SK-N-SH (cell line): ENCODE data around the gene NSG2. TPM values are rescaled to one million over a fixed set of nuclear protein-coding genes. Genes with fewer than 3 reads are reported as not detected.

Experiments
- CTCF ChIA-PET: fragments of 300-600, 350-600 bp; formaldehyde crosslinking; extraction: SDS; loops from one replicate; lab custom pipeline; 2021; lab: Yijun Ruan, JAX
- POLR2A ChIA-PET: fragments of 350-600 bp; sonication (Branson Sonifier 250); formaldehyde crosslinking; extraction: SDS; loops from one replicate; lab custom pipeline; 2020; ENCODE audit warnings: antibody characterized with exemption, inconsistent platforms; lab: Yijun Ruan, JAX
- DNase-seq: peaks from one replicate; pipeline ENCODE4 v3.0.0; 2012
- H2AFZ ChIP-seq: fragments of 200-600 bp; sonication (generic); 2 replicates; pipeline ENCODE4 v1.8.1; 2016; ENCODE audit warnings: antibody characterized with exemption, mild to moderate bottlenecking, low read depth
- H3F3A ChIP-seq: fragments of 200-600 bp; sonication (generic); replicated peaks from 2 replicates; pipeline ENCODE3; 2016; ENCODE audit warnings: antibody characterized with exemption, mild to moderate bottlenecking; ENCODE audit not compliant: insufficient read depth
- H3K27ac ChIP-seq, 2 experiments: fragments of 200-500 bp in 1 of 2; fragments of 200-600 bp in 1 of 2; sonication (Bioruptor generic) in 1 of 2; sonication (generic), shearing (Covaris generic) in 1 of 2; 2 replicates each; pipeline versions ENCODE4 v1.5.1 to v1.6.1; 2014 to 2016; ENCODE audit warnings: low read depth in 2 of 2, inconsistent platforms in 1 of 2, low read length in 1 of 2, mild to moderate bottlenecking in 1 of 2, mixed read lengths in 1 of 2
- H3K27me3 ChIP-seq: fragments of 200-600 bp; sonication (generic), shearing (Covaris generic); 2 replicates; pipeline ENCODE4 v1.6.1; 2016; ENCODE audit warnings: mixed run types; ENCODE audit not compliant: insufficient read depth
- H3K36me3 ChIP-seq, 2 experiments: fragments of 200-500 bp in 1 of 2; fragments of 200-600 bp in 1 of 2; sonication (Bioruptor generic) in 1 of 2; sonication (generic) in 1 of 2; replicated peaks in 1 of 2; 2 replicates each; pipeline versions ENCODE3 to v1.5.1; 2014 to 2016; ENCODE audit warnings: low read length in 1 of 2, mild to moderate bottlenecking in 1 of 2; ENCODE audit not compliant: insufficient read depth in 2 of 2, control insufficient read depth in 1 of 2
- H3K4me1 ChIP-seq, 2 experiments: fragments of 200-500 bp in 1 of 2; fragments of 200-600 bp in 1 of 2; sonication (Bioruptor generic) in 1 of 2; sonication (generic), shearing (Covaris generic) in 1 of 2; 2 replicates each; pipeline versions ENCODE4 v1.5.1 to v1.6.1; 2014 to 2016; ENCODE audit warnings: low read depth in 1 of 2, low read length in 1 of 2, mixed run types in 1 of 2; ENCODE audit not compliant: insufficient read depth in 2 of 2, control insufficient read depth in 1 of 2
- H3K4me2 ChIP-seq: fragments of 200-600 bp; sonication (generic), shearing (Covaris generic); 2 replicates; pipeline ENCODE4 v1.6.1; 2017; ENCODE audit warnings: mixed run types
- H3K4me3 ChIP-seq, 2 experiments: fragments of 200-500 bp in 1 of 2; fragments of 200-600 bp in 1 of 2; sonication (Bioruptor generic) in 1 of 2; sonication (generic), shearing (Covaris generic) in 1 of 2; 2 replicates each; pipeline versions ENCODE4 v1.5.1 to v1.8.1; 2014 to 2016; ENCODE audit warnings: low read depth in 2 of 2, inconsistent platforms in 1 of 2, low read length in 1 of 2, mild to moderate bottlenecking in 1 of 2, mixed read lengths in 1 of 2, moderate library complexity in 1 of 2
- H3K79me2 ChIP-seq: fragments of 200-600 bp; sonication (generic); 2 replicates; pipeline ENCODE4 v1.8.1; 2017; ENCODE audit warnings: mild to moderate bottlenecking; ENCODE audit not compliant: insufficient read depth
- H3K9ac ChIP-seq: fragments of 200-600 bp; sonication (generic); 2 replicates; pipeline ENCODE4 v1.6.1; 2017; ENCODE audit warnings: mixed run types
- H3K9me2 ChIP-seq: fragments of 200-600 bp; sonication (generic); 2 replicates; pipeline ENCODE4 v1.6.1; 2017; ENCODE audit warnings: mixed run types
- H3K9me3 ChIP-seq: fragments of 200-600 bp; sonication (generic); 2 replicates; pipeline ENCODE4 v1.6.1; 2017; ENCODE audit warnings: mixed run types, mild to moderate bottlenecking, moderate library complexity
- H4K20me1 ChIP-seq: fragments of 200-600 bp; sonication (generic); 2 replicates; pipeline ENCODE4 v1.6.1; 2017; ENCODE audit warnings: mild to moderate bottlenecking, mixed run types; ENCODE audit not compliant: insufficient read depth
- FOSL2 ChIP-seq: IDR thresholded peaks from 2 replicates; pipeline ENCODE4 v1.4.0; 2012; ENCODE audit warnings: low read depth, mild to moderate bottlenecking, moderate library complexity, borderline replicate concordance
- FOXJ3 ChIP-seq: sonication (generic); formaldehyde crosslinking; IDR thresholded peaks from 2 replicates; pipeline ENCODE4 v1.5.1; 2020; ENCODE audit warnings: mild to moderate bottlenecking, missing genetic modification reagents
- GABPA ChIP-seq: IDR thresholded peaks from 2 replicates; pipeline ENCODE4 v1.4.0; 2012; ENCODE audit warnings: low read depth, mild to moderate bottlenecking
- GATA2 ChIP-seq: sonication (generic); formaldehyde crosslinking; IDR thresholded peaks from 2 replicates; pipeline ENCODE4 v1.5.0; 2020; ENCODE audit warnings: mild to moderate bottlenecking, missing genetic modification reagents
- IRF3 ChIP-seq: fragments of 150-350 bp; IDR thresholded peaks from 2 replicates; pipeline ENCODE4 v1.6.1; 2016; ENCODE audit warnings: mild to moderate bottlenecking, low read depth, low read length
- JUND ChIP-seq: IDR thresholded peaks from 2 replicates; pipeline ENCODE4 v1.4.0; 2012
- MEF2A ChIP-seq: IDR thresholded peaks from 2 replicates; pipeline ENCODE4 v1.4.0; 2012; ENCODE audit warnings: low read depth, borderline replicate concordance
- NFIC ChIP-seq: IDR thresholded peaks from 2 replicates; pipeline ENCODE4 v1.4.0; 2012; ENCODE audit warnings: borderline replicate concordance
- RAD21 ChIP-seq: IDR thresholded peaks from 2 replicates; pipeline ENCODE4 v1.6.1; 2012; ENCODE audit warnings: mild to moderate bottlenecking, low read length
- RXRA ChIP-seq: IDR thresholded peaks from 2 replicates; pipeline ENCODE4 v1.4.0; 2012; ENCODE audit warnings: low read depth, mild to moderate bottlenecking, borderline replicate concordance
- SIN3A ChIP-seq: IDR thresholded peaks from 2 replicates; pipeline ENCODE4 v1.6.1; 2012; ENCODE audit warnings: low read depth, mild to moderate bottlenecking, low read length, moderate library complexity, borderline replicate concordance
- SMC3 ChIP-seq: IDR thresholded peaks from 2 replicates; pipeline ENCODE4 v1.6.1; 2012; ENCODE audit warnings: low read depth, low read length, improper control_type of control experiment
- TEAD4 ChIP-seq: IDR thresholded peaks from 2 replicates; pipeline ENCODE4 v1.4.0; 2012; ENCODE audit warnings: mild to moderate bottlenecking, borderline replicate concordance; ENCODE audit not compliant: insufficient read depth
- WGBS: methylation state at CpG from one replicate; pipeline ENCODE4 v1.1.6; 2017; ENCODE audit warnings: low lambda C conversion rate; 5-methylcytosine and 5-hydroxymethylcytosine counted together
- polyA plus RNA-seq, 3 experiments: library from polyadenylated mRNA; depleted of rRNA; stranded (reverse); fragments of >200 nt; gene quantifications; 2 replicates each; pipeline ENCODE4 v1.2.3, GENCODE V29; 2012
- TF ChIP-seq, protein P1 (sequence below): fragments of 200-600 bp; sonication (generic); IDR thresholded peaks from 2 replicates; pipeline ENCODE4 v1.6.1; 2017; ENCODE audit warnings: antibody characterized with exemption, mild to moderate bottlenecking, moderate library complexity
- TF ChIP-seq, protein P2 (sequence below): IDR thresholded peaks from 2 replicates; pipeline ENCODE4 v1.6.1; 2012; ENCODE audit warnings: mild to moderate bottlenecking, low read depth, low read length, moderate library complexity
- TF ChIP-seq, protein P3 (sequence below): IDR thresholded peaks from 2 replicates; pipeline ENCODE4 v1.4.0; 2012; ENCODE audit warnings: low read depth, borderline replicate concordance

The NSG2 gene
- polyA plus RNA-seq, 1 of the 3 experiments (the other 2 are of a cell fraction) = 4.3 TPM

- peaks cover 0 to 18% of the 10 kb centered on the region in 2 experiments; a peak in 2 of 4 replicates for H3K4me1 ChIP-seq
- H3K27ac ChIP-seq = no peak overlapping the region
- no peaks in the 10 kb centered on the region for H3F3A ChIP-seq
- no peak overlapping the region for H3K4me2 ChIP-seq
- DNase-seq = no peak
- ChIA-PET POLR2A (no interaction called here), CTCF (interaction anchor here (1.4 to 1.7 kb wide), 2 partner anchors 70 to 202 kb away, joined by 5 read pairs; partner anchors contain the start of gene NSG2)
- no peak for TF ChIP-seq FOSL2
- TF ChIP-seq RXRA = no peak
- no peak for TF ChIP-seq SMC3
- no peak for TF ChIP-seq SIN3A
- TF ChIP-seq GABPA = no peak
- TF ChIP-seq TEAD4 = no peak
- no peak for TF ChIP-seq FOXJ3 (CRISPR knock-in tag)
- TF ChIP-seq MEF2A = no peak
- TF ChIP-seq GATA2 (CRISPR knock-in tag) = no peak
- TF ChIP-seq NFIC = no peak
- TF ChIP-seq, protein P1, sequence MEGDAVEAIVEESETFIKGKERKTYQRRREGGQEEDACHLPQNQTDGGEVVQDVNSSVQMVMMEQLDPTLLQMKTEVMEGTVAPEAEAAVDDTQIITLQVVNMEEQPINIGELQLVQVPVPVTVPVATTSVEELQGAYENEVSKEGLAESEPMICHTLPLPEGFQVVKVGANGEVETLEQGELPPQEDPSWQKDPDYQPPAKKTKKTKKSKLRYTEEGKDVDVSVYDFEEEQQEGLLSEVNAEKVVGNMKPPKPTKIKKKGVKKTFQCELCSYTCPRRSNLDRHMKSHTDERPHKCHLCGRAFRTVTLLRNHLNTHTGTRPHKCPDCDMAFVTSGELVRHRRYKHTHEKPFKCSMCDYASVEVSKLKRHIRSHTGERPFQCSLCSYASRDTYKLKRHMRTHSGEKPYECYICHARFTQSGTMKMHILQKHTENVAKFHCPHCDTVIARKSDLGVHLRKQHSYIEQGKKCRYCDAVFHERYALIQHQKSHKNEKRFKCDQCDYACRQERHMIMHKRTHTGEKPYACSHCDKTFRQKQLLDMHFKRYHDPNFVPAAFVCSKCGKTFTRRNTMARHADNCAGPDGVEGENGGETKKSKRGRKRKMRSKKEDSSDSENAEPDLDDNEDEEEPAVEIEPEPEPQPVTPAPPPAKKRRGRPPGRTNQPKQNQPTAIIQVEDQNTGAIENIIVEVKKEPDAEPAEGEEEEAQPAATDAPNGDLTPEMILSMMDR = no peak
- no peak for TF ChIP-seq JUND
- no peak for TF ChIP-seq RAD21
- no peaks in the 10 kb centered on the region for H3K36me3 ChIP-seq
- no peak overlapping the region for H3K9ac ChIP-seq
- no peaks in the 10 kb centered on the region for H4K20me1 ChIP-seq
- WGBS = 49% methylated on average over 7 of the region's 7 CpGs
- no peaks in the 10 kb centered on the region for H3K79me2 ChIP-seq
- H2AFZ ChIP-seq = no peak overlapping the region
- no peak overlapping the region for H3K4me3 ChIP-seq
- H3K9me3 ChIP-seq = no peaks in the 10 kb centered on the region
- no peaks in the 10 kb centered on the region for H3K9me2 ChIP-seq
- H3K27me3 ChIP-seq = no peaks in the 10 kb centered on the region
These were observed 69.7 kb downstream of the NSG2 start for GRCh38 chr5:174115226-174115625.

- Histone ChIP-seq H3K9me3 (no peaks in the 10 kb centered on the region), H2AFZ (no peak overlapping the region), H3K27ac (peak overlapping the region in 1 of 2 experiments; percentile 85; a peak in 2 of 4 replicates), H4K20me1 (no peaks in the 10 kb centered on the region), H3K27me3 (no peaks in the 10 kb centered on the region), H3K36me3 (no peaks in the 10 kb centered on the region), H3K9ac (no peak overlapping the region), H3F3A (no peaks in the 10 kb centered on the region), H3K9me2 (no peaks in the 10 kb centered on the region), H3K4me2 (no peak overlapping the region), H3K4me1 (peaks cover 0 to 21% of the 10 kb centered on the region in 2 experiments; a peak in 2 of 4 replicates), H3K79me2 (no peaks in the 10 kb centered on the region), H3K4me3 (no peak overlapping the region)
- DNase-seq = no peak
- ChIA-PET POLR2A (interaction anchor here (0.9 kb wide), 1 partner anchor 193 kb away, joined by 3 read pairs; no protein-coding TSS in a partner anchor), CTCF (interaction anchor here (2.5 to 3.6 kb wide), 2 partner anchors 73 to 193 kb away, joined by 15 to 22 read pairs; partner anchors contain the start of gene NSG2)
- WGBS = 48% methylated on average over 9 of the region's 9 CpGs
- TF ChIP-seq GATA2 (CRISPR knock-in tag) (no peak), NFIC (no peak), RXRA (no peak), JUND (no peak), IRF3 (no peak), MEF2A (no peak), FOXJ3 (CRISPR knock-in tag) (no peak)
- TF ChIP-seq, protein P2, sequence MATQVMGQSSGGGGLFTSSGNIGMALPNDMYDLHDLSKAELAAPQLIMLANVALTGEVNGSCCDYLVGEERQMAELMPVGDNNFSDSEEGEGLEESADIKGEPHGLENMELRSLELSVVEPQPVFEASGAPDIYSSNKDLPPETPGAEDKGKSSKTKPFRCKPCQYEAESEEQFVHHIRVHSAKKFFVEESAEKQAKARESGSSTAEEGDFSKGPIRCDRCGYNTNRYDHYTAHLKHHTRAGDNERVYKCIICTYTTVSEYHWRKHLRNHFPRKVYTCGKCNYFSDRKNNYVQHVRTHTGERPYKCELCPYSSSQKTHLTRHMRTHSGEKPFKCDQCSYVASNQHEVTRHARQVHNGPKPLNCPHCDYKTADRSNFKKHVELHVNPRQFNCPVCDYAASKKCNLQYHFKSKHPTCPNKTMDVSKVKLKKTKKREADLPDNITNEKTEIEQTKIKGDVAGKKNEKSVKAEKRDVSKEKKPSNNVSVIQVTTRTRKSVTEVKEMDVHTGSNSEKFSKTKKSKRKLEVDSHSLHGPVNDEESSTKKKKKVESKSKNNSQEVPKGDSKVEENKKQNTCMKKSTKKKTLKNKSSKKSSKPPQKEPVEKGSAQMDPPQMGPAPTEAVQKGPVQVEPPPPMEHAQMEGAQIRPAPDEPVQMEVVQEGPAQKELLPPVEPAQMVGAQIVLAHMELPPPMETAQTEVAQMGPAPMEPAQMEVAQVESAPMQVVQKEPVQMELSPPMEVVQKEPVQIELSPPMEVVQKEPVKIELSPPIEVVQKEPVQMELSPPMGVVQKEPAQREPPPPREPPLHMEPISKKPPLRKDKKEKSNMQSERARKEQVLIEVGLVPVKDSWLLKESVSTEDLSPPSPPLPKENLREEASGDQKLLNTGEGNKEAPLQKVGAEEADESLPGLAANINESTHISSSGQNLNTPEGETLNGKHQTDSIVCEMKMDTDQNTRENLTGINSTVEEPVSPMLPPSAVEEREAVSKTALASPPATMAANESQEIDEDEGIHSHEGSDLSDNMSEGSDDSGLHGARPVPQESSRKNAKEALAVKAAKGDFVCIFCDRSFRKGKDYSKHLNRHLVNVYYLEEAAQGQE = no peak
- TF ChIP-seq, protein P3, sequence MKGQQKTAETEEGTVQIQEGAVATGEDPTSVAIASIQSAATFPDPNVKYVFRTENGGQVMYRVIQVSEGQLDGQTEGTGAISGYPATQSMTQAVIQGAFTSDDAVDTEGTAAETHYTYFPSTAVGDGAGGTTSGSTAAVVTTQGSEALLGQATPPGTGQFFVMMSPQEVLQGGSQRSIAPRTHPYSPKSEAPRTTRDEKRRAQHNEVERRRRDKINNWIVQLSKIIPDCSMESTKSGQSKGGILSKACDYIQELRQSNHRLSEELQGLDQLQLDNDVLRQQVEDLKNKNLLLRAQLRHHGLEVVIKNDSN = no peak
These were observed 73.4 kb downstream of the NSG2 start for GRCh38 chr5:174118823-174119467.
